ENCODE measurements around the gene PCDH1.

- TF ChIP-seq, protein P1, sequence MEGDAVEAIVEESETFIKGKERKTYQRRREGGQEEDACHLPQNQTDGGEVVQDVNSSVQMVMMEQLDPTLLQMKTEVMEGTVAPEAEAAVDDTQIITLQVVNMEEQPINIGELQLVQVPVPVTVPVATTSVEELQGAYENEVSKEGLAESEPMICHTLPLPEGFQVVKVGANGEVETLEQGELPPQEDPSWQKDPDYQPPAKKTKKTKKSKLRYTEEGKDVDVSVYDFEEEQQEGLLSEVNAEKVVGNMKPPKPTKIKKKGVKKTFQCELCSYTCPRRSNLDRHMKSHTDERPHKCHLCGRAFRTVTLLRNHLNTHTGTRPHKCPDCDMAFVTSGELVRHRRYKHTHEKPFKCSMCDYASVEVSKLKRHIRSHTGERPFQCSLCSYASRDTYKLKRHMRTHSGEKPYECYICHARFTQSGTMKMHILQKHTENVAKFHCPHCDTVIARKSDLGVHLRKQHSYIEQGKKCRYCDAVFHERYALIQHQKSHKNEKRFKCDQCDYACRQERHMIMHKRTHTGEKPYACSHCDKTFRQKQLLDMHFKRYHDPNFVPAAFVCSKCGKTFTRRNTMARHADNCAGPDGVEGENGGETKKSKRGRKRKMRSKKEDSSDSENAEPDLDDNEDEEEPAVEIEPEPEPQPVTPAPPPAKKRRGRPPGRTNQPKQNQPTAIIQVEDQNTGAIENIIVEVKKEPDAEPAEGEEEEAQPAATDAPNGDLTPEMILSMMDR (IDR thresholded peaks at IDR 0.05; ENCODE audit: insufficient read depth, low read length, poor library complexity, severe bottlenecking), result no peak
- TF ChIP-seq EZH2phosphoT487 (conservative IDR thresholded peaks at IDR 0.05; ENCODE audit: low read length), result no peak
Observed at GRCh38 chr5:141923448-141924313, 45.5 kb upstream of the PCDH1 start, which contains the start of gene DELE1.
